C4-2B (cell line): ENCODE results near the gene HNRNPR.

Experiments
- ZFX ChIP-seq: fragments of 450-650 bp; IDR thresholded peaks from 2 replicates; pipeline ENCODE4 v1.6.1; 2017
- TF ChIP-seq, protein P1 (sequence below): fragments of 450-650 bp; conservative IDR thresholded peaks from 2 replicates; pipeline ENCODE4 v1.5.1; 2017; ENCODE audit warnings: mild to moderate bottlenecking

DNA sequence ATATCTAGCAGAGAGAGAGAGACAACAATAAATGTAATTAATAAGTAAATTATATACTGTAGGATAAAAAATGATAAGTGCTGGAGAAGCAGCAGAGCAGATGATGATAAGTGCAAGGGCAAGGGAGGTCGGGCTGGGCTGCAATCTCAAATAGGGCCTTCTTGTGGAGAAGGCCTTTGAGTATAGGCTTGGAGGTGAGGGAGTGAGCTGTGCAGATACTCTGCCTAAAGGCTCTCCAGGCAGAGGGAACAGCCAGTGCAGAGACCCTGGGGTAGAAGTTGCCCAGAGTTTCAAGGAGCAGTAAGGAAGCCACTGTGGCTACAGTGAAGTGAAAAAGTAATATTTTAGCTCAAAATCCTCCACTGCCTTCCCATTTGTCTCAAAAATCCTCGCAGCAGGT is 67.6 kb downstream of the HNRNPR start:
- TF ChIP-seq, protein P1, sequence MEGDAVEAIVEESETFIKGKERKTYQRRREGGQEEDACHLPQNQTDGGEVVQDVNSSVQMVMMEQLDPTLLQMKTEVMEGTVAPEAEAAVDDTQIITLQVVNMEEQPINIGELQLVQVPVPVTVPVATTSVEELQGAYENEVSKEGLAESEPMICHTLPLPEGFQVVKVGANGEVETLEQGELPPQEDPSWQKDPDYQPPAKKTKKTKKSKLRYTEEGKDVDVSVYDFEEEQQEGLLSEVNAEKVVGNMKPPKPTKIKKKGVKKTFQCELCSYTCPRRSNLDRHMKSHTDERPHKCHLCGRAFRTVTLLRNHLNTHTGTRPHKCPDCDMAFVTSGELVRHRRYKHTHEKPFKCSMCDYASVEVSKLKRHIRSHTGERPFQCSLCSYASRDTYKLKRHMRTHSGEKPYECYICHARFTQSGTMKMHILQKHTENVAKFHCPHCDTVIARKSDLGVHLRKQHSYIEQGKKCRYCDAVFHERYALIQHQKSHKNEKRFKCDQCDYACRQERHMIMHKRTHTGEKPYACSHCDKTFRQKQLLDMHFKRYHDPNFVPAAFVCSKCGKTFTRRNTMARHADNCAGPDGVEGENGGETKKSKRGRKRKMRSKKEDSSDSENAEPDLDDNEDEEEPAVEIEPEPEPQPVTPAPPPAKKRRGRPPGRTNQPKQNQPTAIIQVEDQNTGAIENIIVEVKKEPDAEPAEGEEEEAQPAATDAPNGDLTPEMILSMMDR = no peak
- TF ChIP-seq ZFX = no peak
